Hypothalamus (tissue), 51 donors: ENCODE measurements around the gene CES1.
"Not testable (repeated sequence)": the region's sequence is repeated elsewhere in the genome, so short reads cannot be mapped to it uniquely, and the experiment has no call there.

ENCODE experiments used
- DNase-seq, 51 donors: peaks; one replicate each; lab custom pipeline; 2025; lab: John Stamatoyannopoulos, UW

Gene CES1

DNA sequence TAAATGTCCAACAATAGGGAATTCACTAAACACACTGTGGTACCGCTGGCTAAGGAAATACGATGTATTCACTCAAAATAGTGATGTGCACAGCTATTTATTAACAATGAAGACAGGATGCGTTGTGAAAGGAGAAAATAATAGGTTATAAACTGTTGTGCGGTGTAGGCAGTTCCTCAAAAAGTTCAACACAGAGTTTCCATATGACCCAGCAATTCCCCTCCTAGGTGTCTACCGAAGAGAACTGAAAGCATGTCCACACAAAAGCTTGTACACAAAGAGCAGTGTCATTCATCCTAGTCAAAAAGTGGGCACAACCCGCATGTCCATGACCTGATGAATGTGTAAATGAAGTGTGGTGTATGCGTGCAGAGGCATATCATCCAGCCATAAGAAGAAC lies 1.2 kb upstream of the CES1 start:
- no peak for DNase-seq

DNA sequence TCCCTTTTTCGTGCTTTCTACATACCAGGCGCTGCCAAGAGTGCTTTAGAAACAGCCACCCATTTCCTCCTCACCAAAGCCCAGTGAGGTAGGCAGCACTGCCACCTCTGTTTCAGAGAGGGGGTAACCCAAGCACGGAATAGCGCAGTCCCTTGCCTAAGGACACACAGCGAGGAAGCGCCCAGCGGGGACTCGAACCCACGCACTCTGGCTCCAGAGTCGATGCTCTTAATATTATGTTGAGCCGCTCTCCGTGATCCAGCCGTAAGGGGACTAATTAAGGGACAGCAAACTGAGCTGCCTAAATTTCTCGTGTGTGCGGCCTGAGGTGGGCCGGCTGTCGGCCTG lies 497 bp downstream of the CES1 start:
- no peak for DNase-seq

DNA sequence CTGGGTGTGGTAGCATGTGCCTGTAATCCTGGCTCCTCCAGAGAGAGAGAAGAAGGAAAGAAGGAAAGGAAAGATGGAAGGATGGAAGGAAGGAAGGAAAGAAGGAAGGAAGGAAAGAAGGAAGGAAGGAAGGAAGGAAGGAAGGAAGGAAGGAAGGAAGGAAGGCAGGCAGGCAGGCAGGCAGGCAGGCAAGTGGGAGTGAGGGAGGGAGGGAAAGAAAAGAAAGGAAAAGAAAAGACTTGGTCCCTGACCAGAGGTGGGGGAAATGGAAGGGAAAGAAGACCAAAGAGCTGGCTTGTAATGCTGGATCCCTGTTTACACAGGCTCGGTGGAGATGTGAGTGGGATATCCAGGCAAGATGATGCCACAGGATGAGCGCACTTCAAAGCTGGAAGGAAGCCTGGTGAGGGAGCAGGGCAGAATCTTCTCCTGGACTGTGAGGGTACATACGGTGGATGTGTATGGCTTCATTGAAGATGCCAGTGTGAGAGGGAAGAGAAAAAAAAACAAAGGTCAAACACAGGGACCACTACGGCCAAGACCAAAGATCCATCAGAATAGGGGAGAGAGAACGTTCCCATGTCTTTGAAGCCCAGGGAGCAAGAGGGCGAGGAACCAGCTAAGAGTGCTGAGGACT lies 2.1 kb downstream of the CES1 start:
- DNase-seq: no peak

DNA sequence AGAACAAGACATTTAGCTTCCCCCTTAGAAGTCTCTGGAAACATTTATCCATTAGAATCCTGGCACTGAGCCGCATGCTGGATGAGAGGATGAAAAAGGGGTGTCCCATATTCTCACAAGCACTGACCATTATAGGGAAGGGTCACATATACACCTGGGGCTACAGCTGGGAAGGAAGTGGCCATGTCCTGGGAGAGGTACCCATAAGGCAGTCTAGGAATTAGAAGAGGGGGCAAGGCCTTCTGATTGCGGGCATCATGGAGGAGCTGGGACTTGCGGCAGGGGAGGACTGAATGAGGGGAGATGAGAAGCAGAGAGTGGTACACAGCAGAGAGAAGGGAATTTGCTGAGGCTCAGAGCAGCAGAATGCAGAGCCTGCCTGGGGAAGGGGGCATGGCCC lies 3.7 kb downstream of the CES1 start:
- not testable (repeated sequence) for DNase-seq

GRCh38 chr16:55828680-55829079 lies 4.2 kb downstream of the CES1 start:
- no peak for DNase-seq

DNA sequence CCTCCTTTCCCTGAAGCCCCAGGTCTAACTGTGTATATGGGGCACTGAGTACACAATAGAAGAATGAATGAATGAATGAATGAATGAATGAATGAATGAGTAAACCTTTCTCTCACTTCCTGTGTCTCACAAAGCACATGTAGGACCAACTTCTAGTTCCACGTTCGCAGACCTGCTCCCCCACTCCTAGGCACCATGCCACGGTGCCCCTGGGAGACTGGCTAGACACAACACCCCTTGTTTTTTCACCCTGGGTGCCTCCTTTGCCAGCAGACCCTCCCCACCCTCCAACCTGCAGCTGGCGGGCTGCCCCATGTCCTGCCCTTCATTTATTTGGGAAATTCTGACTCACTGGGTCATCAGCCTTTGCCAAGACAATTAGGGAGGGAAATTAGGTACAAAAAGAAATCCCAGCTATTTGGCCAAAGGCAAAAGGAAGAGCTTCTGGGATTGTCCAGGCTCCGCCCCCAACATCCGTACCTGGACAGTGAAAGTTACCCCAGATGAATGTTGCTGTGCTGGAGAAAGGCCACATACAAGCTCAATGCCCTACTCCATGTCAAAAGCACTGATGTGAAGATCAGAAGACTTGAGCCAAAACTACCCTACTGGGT lies 7.7 kb downstream of the CES1 start:
- DNase-seq: no peak

DNA sequence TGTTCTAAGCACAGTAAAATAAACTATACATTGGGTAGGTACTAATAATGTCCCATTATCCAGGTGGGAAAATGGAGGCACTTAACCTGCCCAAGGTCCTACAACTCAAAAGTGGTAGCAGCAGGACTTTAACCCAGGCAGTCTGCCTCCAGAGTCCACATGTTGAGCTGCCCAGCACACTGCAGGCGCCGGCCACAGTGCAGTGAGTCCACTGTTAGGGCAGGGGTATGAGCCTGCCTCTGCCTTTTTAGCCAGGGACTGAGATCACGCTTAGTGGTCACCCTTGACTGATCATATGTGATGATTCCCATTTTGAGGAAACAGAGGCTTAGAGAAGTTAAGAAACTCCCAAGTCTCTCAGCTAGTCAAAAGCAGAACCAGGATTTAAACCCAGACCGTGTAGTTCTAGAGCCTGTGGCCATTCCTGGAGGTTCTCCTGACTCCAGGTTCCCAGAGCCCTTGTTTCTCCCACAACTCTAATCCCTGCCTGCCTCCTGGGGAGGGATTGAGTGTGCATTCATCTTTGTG lies 8.4 kb downstream of the CES1 start:
- DNase-seq: no peak

- no peak for DNase-seq
Measured at GRCh38 chr16:55822280-55822810, 10.6 kb downstream of the CES1 start.

DNA sequence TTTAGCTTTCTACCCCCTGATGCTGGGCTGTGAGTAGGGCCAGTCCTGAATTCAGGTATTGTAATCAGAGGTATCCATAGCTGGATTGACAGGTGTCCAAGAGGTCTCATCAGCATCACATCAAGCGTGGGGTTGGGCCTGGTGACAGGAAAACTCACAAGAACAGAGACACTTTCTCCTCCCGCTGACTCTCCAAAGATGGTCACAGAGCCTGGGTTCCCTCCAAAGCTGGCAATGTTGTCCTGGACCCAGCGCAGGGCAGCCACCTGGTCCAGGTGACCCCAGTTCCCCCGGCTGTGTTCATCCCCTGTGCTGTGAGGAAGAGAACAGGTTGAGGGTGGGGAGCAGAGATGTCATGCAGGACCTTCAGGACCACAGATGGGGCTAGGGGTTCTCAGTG lies 11.7 kb downstream of the CES1 start:
- no peak for DNase-seq

DNA sequence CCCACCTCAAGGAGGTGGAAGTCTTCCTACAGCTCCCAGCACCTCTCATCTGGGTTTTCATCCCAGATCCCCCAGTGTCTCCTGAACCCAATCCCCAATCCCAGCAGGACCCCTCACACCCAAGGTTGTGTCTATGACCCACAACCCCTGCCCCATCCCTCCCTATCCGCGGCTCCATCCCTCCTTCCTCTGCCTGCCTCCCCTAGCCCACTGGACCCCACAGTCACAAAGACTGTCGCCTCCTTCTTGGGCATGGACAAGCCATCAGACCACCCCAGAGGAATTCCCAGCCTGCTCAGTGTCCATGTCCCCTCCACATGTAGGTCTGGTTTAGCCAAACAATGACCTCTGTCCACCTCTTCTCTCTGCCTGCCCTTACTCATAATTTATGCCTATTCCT lies 12.3 kb downstream of the CES1 start:
- DNase-seq: no peak

- DNase-seq: no peak
Measured at GRCh38 chr16:55817236-55817912, 15.5 kb downstream of the CES1 start.

DNA sequence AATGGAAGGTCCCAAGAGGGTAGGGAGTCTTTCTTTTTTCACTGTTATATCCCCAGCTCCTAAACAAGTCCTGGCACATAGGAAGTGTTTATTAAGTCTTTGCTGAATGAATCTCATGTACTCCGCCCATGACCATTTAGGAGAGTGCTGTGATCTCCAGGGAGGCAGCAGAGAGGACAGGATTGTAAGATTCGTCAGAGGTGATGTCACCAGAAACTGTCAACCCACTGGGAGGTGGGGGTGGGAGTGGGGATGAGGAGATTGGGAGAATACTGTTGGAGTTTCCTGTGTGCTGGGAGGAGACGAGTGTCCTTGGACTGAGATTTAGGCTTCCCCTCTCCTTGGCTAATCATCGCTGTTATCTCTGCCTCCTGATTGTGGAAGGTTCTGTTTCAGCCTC lies 16.7 kb downstream of the CES1 start:
- not testable (repeated sequence) for DNase-seq

GRCh38 chr16:55815320-55815719 lies 17.6 kb downstream of the CES1 start:
- DNase-seq: no peak

GRCh38 chr16:55814174-55814573 lies 18.7 kb downstream of the CES1 start:
- DNase-seq: not testable (repeated sequence)

DNA sequence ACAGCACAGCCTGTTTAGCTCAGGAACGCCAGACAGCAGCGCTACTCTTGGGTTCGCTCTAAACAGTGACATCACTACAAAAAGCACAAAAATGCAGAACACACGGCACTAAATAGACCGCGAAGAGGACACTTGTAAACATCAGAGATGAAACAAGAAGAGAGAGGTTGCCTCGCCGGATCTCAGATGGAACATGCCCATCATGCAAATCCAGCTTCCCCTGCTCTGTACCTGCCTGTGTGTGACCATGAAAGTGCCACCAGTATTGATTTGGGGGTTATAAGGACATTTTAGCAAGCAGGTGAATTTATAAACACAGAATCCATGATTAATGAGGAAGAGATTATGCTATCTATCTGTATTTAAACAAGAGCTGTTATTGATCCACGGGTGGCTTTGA lies 19.2 kb downstream of the CES1 start:
- not testable (repeated sequence) for DNase-seq

DNA sequence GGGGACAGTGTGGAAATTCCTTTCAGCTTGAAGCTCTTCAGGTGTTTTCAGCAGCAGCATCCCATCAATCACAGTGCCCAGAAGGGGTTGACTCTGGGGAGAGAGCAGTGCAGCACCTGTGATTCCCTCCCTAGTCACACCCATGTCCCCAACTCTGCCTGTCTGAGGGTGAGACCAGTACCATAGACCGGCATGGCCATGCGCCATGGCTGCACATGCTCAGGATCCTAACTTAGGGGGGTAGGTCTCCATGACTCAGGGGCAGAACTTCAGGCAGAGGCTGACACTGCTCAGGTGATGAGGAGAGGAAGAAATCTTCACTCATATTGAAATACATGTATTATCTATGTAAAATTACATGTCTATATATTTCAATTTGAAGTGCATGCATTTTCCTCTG lies 19.9 kb downstream of the CES1 start:
- no peak for DNase-seq

DNA sequence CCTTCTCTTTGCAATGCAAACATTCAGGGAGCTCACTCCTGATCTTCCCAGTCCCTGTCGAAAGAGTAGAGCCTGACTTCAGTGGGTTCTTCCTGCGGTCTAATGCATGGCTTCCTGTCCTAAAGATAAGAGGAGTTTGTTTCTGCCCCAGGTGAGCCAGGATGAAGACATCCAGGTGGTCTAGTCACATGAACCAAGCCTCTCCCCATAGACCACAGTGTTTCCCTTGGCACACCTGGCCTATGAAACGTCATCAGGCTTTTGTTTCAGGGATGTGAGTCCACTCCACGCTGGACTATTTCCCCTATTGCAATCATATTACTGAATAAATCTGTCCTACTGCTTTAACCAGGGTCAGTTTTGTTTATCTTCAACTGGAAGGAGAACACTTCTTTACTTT lies 21.1 kb downstream of the CES1 start:
- no peak for DNase-seq

DNA sequence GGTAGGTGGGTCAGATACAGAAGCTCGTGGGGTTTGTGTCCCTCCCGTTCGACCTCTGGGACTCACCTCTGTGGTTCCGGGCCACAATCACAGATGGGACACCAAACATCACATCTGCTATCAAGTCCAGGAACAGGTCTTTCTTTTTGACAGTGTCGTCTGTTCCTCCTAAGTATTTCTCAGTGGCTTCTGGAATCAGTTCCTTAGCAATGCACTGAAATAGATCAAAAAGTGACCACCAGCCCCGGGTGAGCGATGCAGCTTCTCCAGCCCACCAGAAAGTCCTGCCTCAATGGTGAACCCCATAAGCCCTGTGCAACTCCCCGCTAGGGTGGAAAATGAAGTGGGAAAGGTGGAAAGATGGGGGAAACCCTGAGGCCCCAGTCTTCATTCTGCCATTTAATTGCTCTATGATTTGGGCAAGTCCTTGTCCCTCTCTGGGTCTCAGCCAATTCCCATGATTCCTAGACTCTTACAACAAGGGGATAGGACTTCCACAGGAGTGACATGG lies 22.4 kb downstream of the CES1 start:
- DNase-seq: no peak

DNA sequence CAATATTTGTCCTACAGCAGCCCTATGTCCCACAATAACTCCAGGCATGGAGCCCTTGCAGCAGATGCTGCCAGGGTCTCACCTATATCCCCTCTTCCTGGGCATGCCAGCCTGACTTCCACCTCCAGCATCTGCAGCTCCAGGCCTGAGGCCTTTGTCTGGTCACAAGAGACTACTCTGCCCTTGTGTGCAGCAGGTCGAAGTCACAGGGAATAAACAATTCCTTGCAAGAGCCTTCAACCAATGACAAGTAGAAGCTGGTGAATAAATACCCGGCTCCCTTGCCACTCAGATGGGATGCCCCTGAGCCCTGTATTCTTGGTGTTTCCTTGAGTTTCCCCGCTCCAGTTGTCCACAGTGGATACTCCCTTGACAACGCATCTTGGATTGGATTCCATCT lies 23.0 kb downstream of the CES1 start:
- no peak for DNase-seq

DNA sequence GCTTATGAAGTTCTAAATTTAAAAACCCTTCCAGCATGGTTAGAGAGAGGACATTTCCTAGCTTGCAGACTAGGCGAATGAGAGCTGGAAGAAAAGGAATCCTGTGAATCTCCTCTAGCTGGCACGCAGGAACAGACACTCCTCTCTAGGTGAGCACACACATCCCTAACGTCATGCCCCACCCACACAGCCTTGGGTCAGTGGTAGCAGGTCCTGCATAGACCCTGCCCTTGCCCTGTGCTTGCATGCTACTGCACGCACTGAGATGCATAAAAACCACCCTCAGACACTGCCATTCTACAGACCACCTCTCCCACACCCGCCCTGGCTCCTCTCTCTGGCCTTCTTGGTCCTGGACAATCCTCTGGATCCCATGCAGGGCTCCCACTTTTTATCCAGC lies 23.5 kb downstream of the CES1 start:
- DNase-seq: no peak

- not testable (repeated sequence) for DNase-seq
Measured at GRCh38 chr16:55808286-55808685, 24.6 kb downstream of the CES1 start.

GRCh38 chr16:55805104-55805503 lies 27.8 kb downstream of the CES1 start:
- DNase-seq: not testable (repeated sequence)
